PC-9 (cell line): ENCODE results near the gene RAB1B. TPM values are rescaled to one million over a fixed set of nuclear protein-coding genes. Genes with fewer than 3 reads are reported as not detected.

Experiments used
- BruUV-seq: library from RNA; stranded (reverse); fragments of 400-500 nt; replicated peaks from 2 replicates; lab custom pipeline; 2021; lab: Mats Ljungman, UMichigan
- CTCF ChIA-PET: fragments of 300-600 bp; sonication (Branson Sonifier 250); formaldehyde crosslinking; loops from one replicate; lab custom pipeline; 2022; ENCODE audit warnings: antibody characterized with exemption; lab: Charles Lee
- POLR2A ChIA-PET: fragments of 300-600 bp; sonication (Branson Sonifier 250); formaldehyde crosslinking; loops from one replicate; lab custom pipeline; 2022; ENCODE audit warnings: antibody characterized with exemption; ENCODE audit not compliant: unreplicated experiment; lab: Charles Lee
- DNase-seq, 2 experiments: peaks; one replicate each; pipeline versions ENCODE4 v3.0.0 to v3.0.0-alpha.2; 2015 to 2022; ENCODE audit warnings: mixed read lengths in 1 of 2
- H2AFZ ChIP-seq: fragments of 200-600 bp; sonication (generic); 2 replicates; pipeline ENCODE4 v1.8.1; 2017; ENCODE audit warnings: antibody characterized with exemption
- H3F3A ChIP-seq: fragments of 200-600 bp; sonication (generic); 2 replicates; pipeline ENCODE4 v1.8.1; 2017; ENCODE audit warnings: antibody characterized with exemption, mild to moderate bottlenecking, low read depth; ENCODE audit not compliant: insufficient read depth
- H3K27ac ChIP-seq: fragments of 200-600 bp; sonication (generic); 2 replicates; pipeline ENCODE4 v1.6.1; 2016; ENCODE audit warnings: mixed run types
- H3K27me3 ChIP-seq: fragments of 200-600 bp; sonication (generic); 2 replicates; pipeline ENCODE4 v1.6.1; 2016; ENCODE audit warnings: low read depth, mixed run types; ENCODE audit not compliant: insufficient read depth
- H3K36me3 ChIP-seq: fragments of 200-600 bp; sonication (generic); 2 replicates; pipeline ENCODE4 v1.6.1; 2016; ENCODE audit warnings: low read depth, mixed run types
- H3K4me1 ChIP-seq: fragments of 200-600 bp; sonication (generic); replicated peaks from 2 replicates; pipeline ENCODE4 v1.6.1; 2016; ENCODE audit warnings: mixed run types; ENCODE audit not compliant: insufficient read depth
- H3K4me2 ChIP-seq: fragments of 200-600 bp; sonication (generic); 2 replicates; pipeline ENCODE4 v1.6.1; 2017; ENCODE audit warnings: mixed run types
- H3K4me3 ChIP-seq: fragments of 200-600 bp; sonication (generic); 2 replicates; pipeline ENCODE4 v1.6.1; 2016; ENCODE audit warnings: mixed run types
- H3K79me2 ChIP-seq: fragments of 200-600 bp; sonication (generic); 2 replicates; pipeline ENCODE4 v1.6.1; 2017; ENCODE audit warnings: low read depth, mixed run types
- H3K9me2 ChIP-seq: fragments of 200-600 bp; sonication (generic); 2 replicates; pipeline ENCODE4 v1.8.1; 2017; ENCODE audit warnings: mild to moderate bottlenecking; ENCODE audit not compliant: insufficient read depth
- H3K9me3 ChIP-seq: fragments of 200-600 bp; sonication (generic); 2 replicates; pipeline ENCODE4 v1.8.1; 2016; ENCODE audit warnings: low read depth; ENCODE audit not compliant: insufficient read depth
- H4K20me1 ChIP-seq: fragments of 200-600 bp; sonication (generic); 2 replicates; pipeline ENCODE4 v1.8.1; 2017; ENCODE audit not compliant: insufficient read depth
- CTCF ChIP-seq: fragments of 200-600 bp; sonication (generic); conservative IDR thresholded peaks from 2 replicates; pipeline ENCODE4 v1.6.1; 2017; ENCODE audit warnings: mixed run types, antibody characterized with exemption, mild to moderate bottlenecking, moderate library complexity
- EZH2 ChIP-seq: fragments of 200-600 bp; sonication (generic); IDR thresholded peaks from 2 replicates; pipeline ENCODE4 v1.8.0; 2017; ENCODE audit warnings: antibody characterized with exemption, low read depth
- intact Hi-C: fragments of 100-400 bp; cut with micrococcal nuclease; formaldehyde crosslinking; loops from one replicate; pipeline ENCODE4 v1.10.0; 2022; ENCODE audit not compliant: unreplicated experiment
- total RNA-seq: library from RNA; stranded (reverse); gene quantifications from 2 replicates; pipeline ENCODE4 v1.2.3, GENCODE V29; 2021

Gene RAB1B
- total RNA-seq, 1 experiment from 2014 or later: 232 TPM

- H3F3A ChIP-seq: peaks cover 15% of the 10 kb centered on the region; the same call in 1 of the 2 replicates
- ChIA-PET POLR2A (interaction anchor here (0.6 kb wide), 1 partner anchor 213 kb away, joined by 12 read pairs; no protein-coding TSS in a partner anchor), CTCF (no interaction called here)
- TF ChIP-seq EZH2: no peak
- peak; percentile 51; the same call in 1 of the 2 replicates for TF ChIP-seq CTCF
- peaks cover 17% of the 10 kb centered on the region for H3K79me2 ChIP-seq
- intact Hi-C loops: no loop called here
- BruUV-seq: no TSS peak
- H3K27ac ChIP-seq: no peak overlapping the region
- H3K9me3 ChIP-seq: no peaks in the 10 kb centered on the region
- 0 out of 2 replicates have a peak, but pooled peaks cover 15% of the 10 kb centered on the region for H3K4me1 ChIP-seq
- H3K36me3 ChIP-seq: 0 out of 2 replicates have a peak, but pooled peaks cover 8% of the 10 kb centered on the region
- no peak for DNase-seq
- H3K4me3 ChIP-seq: peak overlapping the region; percentile 93
- H3K4me2 ChIP-seq: peak overlapping the region; percentile 92
- no peaks in the 10 kb centered on the region for H3K27me3 ChIP-seq
- no peaks in the 10 kb centered on the region for H3K9me2 ChIP-seq
- H2AFZ ChIP-seq: peak overlapping the region; percentile 97; the same call in 1 of the 2 replicates
- H4K20me1 ChIP-seq: no peaks in the 10 kb centered on the region; the same call in 1 of the 2 replicates
These were observed 10.0 kb upstream of the RAB1B start for GRCh38 chr11:66258473-66258893.

- H3K79me2 ChIP-seq: peaks cover 17% of the 10 kb centered on the region
- H3K27me3 ChIP-seq: no peaks in the 10 kb centered on the region
- intact Hi-C loops: no loop called here
- CTCF ChIA-PET: no interaction called here
- 0 out of 2 replicates have a peak, but pooled peaks cover 15% of the 10 kb centered on the region for H3K4me1 ChIP-seq
- H3K4me3 ChIP-seq: peak overlapping the region; percentile 93; the same call in 1 of the 2 replicates
- H3F3A ChIP-seq: peaks cover 15% of the 10 kb centered on the region; the same call in 1 of the 2 replicates
- H3K4me2 ChIP-seq: peak overlapping the region; percentile 92
- H3K9me3 ChIP-seq: no peaks in the 10 kb centered on the region
- POLR2A ChIA-PET: no interaction called here
- BruUV-seq: TSS peak; percentile 35
- H3K36me3 ChIP-seq: 0 out of 2 replicates have a peak, but pooled peaks cover 8% of the 10 kb centered on the region
- H4K20me1 ChIP-seq: no peaks in the 10 kb centered on the region; the same call in 1 of the 2 replicates
- no peaks in the 10 kb centered on the region for H3K9me2 ChIP-seq
- DNase-seq: no peak
- TF ChIP-seq EZH2 (no peak), CTCF (no peak)
- H3K27ac ChIP-seq: no peak overlapping the region
- H2AFZ ChIP-seq: no peak overlapping the region
These were observed 9.2 kb upstream of the RAB1B start for GRCh38 chr11:66259225-66259624.

GRCh38 chr11:66259956-66260355 is 8.5 kb upstream of the RAB1B start:
- peaks cover 12% of the 10 kb centered on the region; the same call in 1 of the 2 replicates for H3F3A ChIP-seq
- H4K20me1 ChIP-seq: no peaks in the 10 kb centered on the region; the same call in 1 of the 2 replicates
- no peak overlapping the region for H3K27ac ChIP-seq
- TF ChIP-seq CTCF: no peak
- no peak for TF ChIP-seq EZH2
- ChIA-PET CTCF (no interaction called here), POLR2A (no interaction called here)
- no peak for DNase-seq
- H3K9me3 ChIP-seq: no peaks in the 10 kb centered on the region
- peaks cover 17% of the 10 kb centered on the region for H3K79me2 ChIP-seq
- no peak overlapping the region for H3K4me2 ChIP-seq
- H3K36me3 ChIP-seq: 0 out of 2 replicates have a peak, but pooled peaks cover 8% of the 10 kb centered on the region
- no peaks in the 10 kb centered on the region for H3K27me3 ChIP-seq
- intact Hi-C loops: no loop called here
- 0 out of 2 replicates have a peak, but pooled peaks cover 15% of the 10 kb centered on the region for H3K4me1 ChIP-seq
- BruUV-seq: no TSS peak
- H2AFZ ChIP-seq: no peak overlapping the region
- no peak overlapping the region for H3K4me3 ChIP-seq
- H3K9me2 ChIP-seq: no peaks in the 10 kb centered on the region
